Caco-2 (cell line): ENCODE measurements around the gene TMEM186. TPM values are rescaled to one million over a fixed set of nuclear protein-coding genes. Genes with fewer than 3 reads are reported as not detected.

Experiments used
- BruUV-seq: library from RNA; stranded (reverse); fragments of 400-500 nt; replicated peaks from 2 replicates; lab custom pipeline; 2021; lab: Mats Ljungman, UMichigan
- CTCF ChIA-PET: fragments of 300-600 bp; sonication (Branson Sonifier 250); formaldehyde crosslinking; loops from one replicate; lab custom pipeline; 2022; ENCODE audit warnings: antibody characterized with exemption; lab: Charles Lee
- POLR2A ChIA-PET: fragments of 300-600 bp; sonication (Branson Sonifier 250); formaldehyde crosslinking; loops from one replicate; lab custom pipeline; 2022; ENCODE audit warnings: antibody characterized with exemption; lab: Charles Lee
- DNase-seq, 2 experiments: peaks; one replicate each; pipeline versions ENCODE4 v3.0.0 to v3.0.0-alpha.2; 2020 to 2022
- H3K27me3 ChIP-seq: replicated peaks from 2 replicates; pipeline ENCODE4 v1.6.0; 2011; ENCODE audit warnings: low read length; ENCODE audit not compliant: control insufficient read depth, insufficient read depth
- H3K36me3 ChIP-seq: 2 replicates; pipeline ENCODE4 v1.5.1; 2011; ENCODE audit warnings: low read length; ENCODE audit not compliant: control insufficient read depth, insufficient read depth
- H3K4me1 ChIP-seq: fragments of 250-450 bp; sonication (Bioruptor Pico); 2 replicates; pipeline ENCODE4 v1.5.1; 2020; ENCODE audit warnings: mild to moderate bottlenecking
- H3K4me3 ChIP-seq: 2 replicates; pipeline ENCODE4 v1.5.1; 2011; ENCODE audit warnings: low read depth, mild to moderate bottlenecking, control low read depth, low read length
- H3K9me3 ChIP-seq: fragments of 250-450 bp; sonication (Bioruptor Pico); 2 replicates; pipeline ENCODE4 v1.5.1; 2020; ENCODE audit warnings: mild to moderate bottlenecking, moderate library complexity
- H3K27ac Mint-ChIP-seq: one replicate; pipeline ENCODE4 v1.8.0; 2022; ENCODE audit warnings: mixed read lengths; ENCODE audit not compliant: unreplicated experiment
- H3K27me3 Mint-ChIP-seq: one replicate; pipeline ENCODE4 v1.8.0; 2022; ENCODE audit warnings: mixed read lengths; ENCODE audit not compliant: insufficient read depth, unreplicated experiment
- H3K36me3 Mint-ChIP-seq: one replicate; pipeline ENCODE4 v1.8.0; 2022; ENCODE audit warnings: mild to moderate bottlenecking, mixed read lengths; ENCODE audit not compliant: insufficient read depth, unreplicated experiment
- H3K4me1 Mint-ChIP-seq: one replicate; pipeline ENCODE4 v1.8.0; 2022; ENCODE audit warnings: low read depth, mixed read lengths; ENCODE audit not compliant: unreplicated experiment
- H3K4me3 Mint-ChIP-seq: one replicate; pipeline ENCODE4 v1.8.0; 2022; ENCODE audit warnings: mild to moderate bottlenecking, moderate library complexity, mixed read lengths; ENCODE audit not compliant: unreplicated experiment
- H3K9me3 Mint-ChIP-seq: one replicate; pipeline ENCODE4 v1.8.0; 2022; ENCODE audit warnings: mixed read lengths; ENCODE audit not compliant: unreplicated experiment
- intact Hi-C: fragments of 100-400 bp; cut with micrococcal nuclease; formaldehyde crosslinking; loops from one replicate; pipeline ENCODE4 v1.10.0; 2022; ENCODE audit not compliant: unreplicated experiment
- total RNA-seq: library from RNA; stranded (reverse); gene quantifications from 2 replicates; pipeline ENCODE4 v1.2.3, GENCODE V29; 2022
- TF ChIP-seq, protein P1 (sequence below), 2 experiments: fragments of 200-600 bp in 1 of 2; IDR thresholded peaks; 1 replicate in 1 of 2; 2 replicates in 1 of 2; pipeline versions ENCODE4 v1.5.1 to v1.8.0; 2011 to 2022; ENCODE audit warnings: antibody characterized with exemption in 1 of 2, control low read depth in 1 of 2, inconsistent platforms in 1 of 2, low read depth in 1 of 2, low read length in 1 of 2, mild to moderate bottlenecking in 1 of 2, moderate library complexity in 1 of 2; ENCODE audit not compliant: insufficient read depth in 1 of 2, severe bottlenecking in 1 of 2, unreplicated experiment in 1 of 2

TMEM186 gene
- total RNA-seq, 1 experiment from 2014 or later: 11.9 TPM

DNA sequence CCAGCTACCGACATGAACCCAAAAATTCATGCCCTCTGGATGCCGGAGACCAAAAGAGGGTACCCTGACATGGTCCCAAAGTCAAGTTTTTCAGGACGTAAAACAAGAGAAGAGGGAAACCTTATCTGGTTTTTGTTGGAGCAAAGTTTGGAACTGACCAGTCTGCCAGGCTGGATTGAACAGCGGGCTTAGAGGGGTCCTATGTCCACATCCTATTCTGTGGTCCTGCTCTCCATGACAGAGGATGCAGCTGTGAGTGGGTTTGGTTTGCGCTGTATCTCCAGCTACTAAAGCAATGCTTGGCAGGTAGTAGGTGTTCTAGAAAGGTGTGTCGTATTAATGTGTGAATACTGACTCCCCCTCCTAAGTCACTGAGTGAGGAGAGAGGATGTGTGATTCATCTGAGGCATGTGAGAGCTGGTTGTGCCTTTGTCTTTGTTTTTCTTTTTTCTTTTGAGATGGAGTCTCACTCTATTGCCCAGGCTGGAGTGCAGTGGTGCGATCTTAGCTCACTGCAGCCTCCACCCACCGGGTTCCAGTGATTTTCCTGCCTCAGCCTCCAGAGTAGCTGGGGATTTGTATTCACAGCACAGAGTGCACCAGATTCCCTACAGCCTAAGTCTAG lies 31.2 kb upstream of the TMEM186 start:
- Histone ChIP-seq H3K36me3 (no peaks in the 10 kb centered on the region; the same call in none of the 2 replicates), H3K27me3 (no peaks in the 10 kb centered on the region), H3K4me3 (no peak overlapping the region), H3K9me3 (no peaks in the 10 kb centered on the region), H3K4me1 (no peaks in the 10 kb centered on the region)
- no peaks in the 10 kb centered on the region for H3K9me3 Mint-ChIP-seq
- no peaks in the 10 kb centered on the region for H3K27me3 Mint-ChIP-seq
- H3K27ac Mint-ChIP-seq: no peak overlapping the region
- intact Hi-C loops: no loop called here
- H3K4me3 Mint-ChIP-seq: no peak overlapping the region
- ChIA-PET CTCF (no interaction called here), POLR2A (no interaction called here)
- peaks cover 5% of the 10 kb centered on the region for H3K4me1 Mint-ChIP-seq
- no TSS peak for BruUV-seq
- no peak for DNase-seq
- TF ChIP-seq, protein P1, sequence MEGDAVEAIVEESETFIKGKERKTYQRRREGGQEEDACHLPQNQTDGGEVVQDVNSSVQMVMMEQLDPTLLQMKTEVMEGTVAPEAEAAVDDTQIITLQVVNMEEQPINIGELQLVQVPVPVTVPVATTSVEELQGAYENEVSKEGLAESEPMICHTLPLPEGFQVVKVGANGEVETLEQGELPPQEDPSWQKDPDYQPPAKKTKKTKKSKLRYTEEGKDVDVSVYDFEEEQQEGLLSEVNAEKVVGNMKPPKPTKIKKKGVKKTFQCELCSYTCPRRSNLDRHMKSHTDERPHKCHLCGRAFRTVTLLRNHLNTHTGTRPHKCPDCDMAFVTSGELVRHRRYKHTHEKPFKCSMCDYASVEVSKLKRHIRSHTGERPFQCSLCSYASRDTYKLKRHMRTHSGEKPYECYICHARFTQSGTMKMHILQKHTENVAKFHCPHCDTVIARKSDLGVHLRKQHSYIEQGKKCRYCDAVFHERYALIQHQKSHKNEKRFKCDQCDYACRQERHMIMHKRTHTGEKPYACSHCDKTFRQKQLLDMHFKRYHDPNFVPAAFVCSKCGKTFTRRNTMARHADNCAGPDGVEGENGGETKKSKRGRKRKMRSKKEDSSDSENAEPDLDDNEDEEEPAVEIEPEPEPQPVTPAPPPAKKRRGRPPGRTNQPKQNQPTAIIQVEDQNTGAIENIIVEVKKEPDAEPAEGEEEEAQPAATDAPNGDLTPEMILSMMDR (IDR thresholded peaks at IDR 0.05; ENCODE audit: insufficient read depth in 1 of 2, low read depth in 1 of 2, low read length in 1 of 2, severe bottlenecking in 1 of 2, unreplicated experiment in 1 of 2): no peak
- peaks cover 84% of the 10 kb centered on the region for H3K36me3 Mint-ChIP-seq

DNA sequence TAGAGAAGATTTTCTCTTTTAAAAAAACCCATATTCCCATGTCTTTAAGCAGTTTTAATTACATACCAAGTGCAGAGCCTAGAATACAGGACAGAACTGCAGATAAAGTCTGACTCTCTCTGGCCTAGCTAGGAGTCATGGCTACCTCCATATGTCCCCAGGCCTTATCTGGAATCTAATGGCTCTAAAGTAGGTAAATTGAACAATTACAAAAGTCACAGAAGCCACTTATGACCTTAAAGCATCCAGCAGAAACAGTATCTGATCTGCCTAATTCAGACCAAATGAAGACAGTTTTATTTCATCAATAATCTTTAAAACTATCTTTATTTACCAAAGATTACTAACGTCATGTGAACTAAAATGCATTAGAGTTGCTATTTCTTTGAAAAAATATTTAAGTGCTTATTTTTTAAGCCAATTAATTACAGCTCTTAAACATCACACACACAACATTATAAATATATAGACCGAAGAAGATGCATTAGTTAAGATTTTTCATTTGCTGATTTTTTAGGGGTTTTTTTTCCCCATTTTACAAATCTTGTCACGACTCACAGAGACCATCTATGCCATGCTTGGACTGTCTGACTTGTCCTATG lies 28.9 kb upstream of the TMEM186 start:
- no peaks in the 10 kb centered on the region for H3K9me3 Mint-ChIP-seq
- CTCF ChIA-PET: no interaction called here

DNA sequence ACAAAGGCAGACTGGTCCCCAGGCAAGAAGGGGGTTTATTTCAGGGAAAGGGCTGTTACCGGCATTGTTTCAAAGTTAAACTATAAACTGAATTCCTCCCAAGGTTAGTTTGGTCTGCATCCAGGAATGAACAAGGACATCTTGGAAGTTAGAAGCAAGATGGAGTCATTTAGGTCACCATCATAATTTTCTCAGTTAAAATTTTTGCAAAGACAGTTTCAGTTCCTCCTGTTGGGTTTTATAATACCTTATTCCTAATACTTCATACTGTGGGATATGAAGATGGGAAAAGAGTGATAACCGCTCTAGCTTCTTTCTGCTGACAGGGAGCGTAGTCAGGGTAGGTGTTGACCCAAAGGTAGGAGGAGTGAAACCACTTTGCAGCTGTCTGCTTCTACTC lies 25.0 kb upstream of the TMEM186 start:
- intact Hi-C loops: no loop called here
- DNase-seq: no peak
- ChIA-PET CTCF (interaction anchor here (1.2 kb wide), 1 partner anchor 46 kb away, joined by 3 read pairs; the partner anchor contains the start of gene CARHSP1), POLR2A (no interaction called here)
- Histone ChIP-seq H3K36me3 (no peaks in the 10 kb centered on the region), H3K27me3 (no peaks in the 10 kb centered on the region), H3K4me1 (no peaks in the 10 kb centered on the region), H3K9me3 (no peaks in the 10 kb centered on the region), H3K4me3 (no peak overlapping the region)
- Mint-ChIP-seq H3K27me3 (no peaks in the 10 kb centered on the region), H3K27ac (no peak overlapping the region), H3K4me1 (no peaks in the 10 kb centered on the region), H3K36me3 (peaks cover 81% of the 10 kb centered on the region), H3K4me3 (no peak overlapping the region), H3K9me3 (no peaks in the 10 kb centered on the region)
- BruUV-seq: no TSS peak
- TF ChIP-seq, protein P1 (IDR thresholded peaks at IDR 0.05; ENCODE audit: insufficient read depth in 1 of 2, low read depth in 1 of 2, low read length in 1 of 2, severe bottlenecking in 1 of 2, unreplicated experiment in 1 of 2): no peak

More for the DNA sequence above, 28.9 kb upstream of the TMEM186 start:
- H3K27me3 ChIP-seq: no peaks in the 10 kb centered on the region
- Mint-ChIP-seq H3K4me1 (no peaks in the 10 kb centered on the region), H3K27me3 (no peaks in the 10 kb centered on the region), H3K4me3 (no peak overlapping the region), H3K36me3 (peaks cover 84% of the 10 kb centered on the region), H3K27ac (no peak overlapping the region)
- TF ChIP-seq, protein P1 (IDR thresholded peaks at IDR 0.05; ENCODE audit: insufficient read depth in 1 of 2, low read depth in 1 of 2, low read length in 1 of 2, severe bottlenecking in 1 of 2, unreplicated experiment in 1 of 2): no peak
- POLR2A ChIA-PET: no interaction called here
- H3K4me3 ChIP-seq: no peak overlapping the region
- BruUV-seq: no TSS peak
- no peaks in the 10 kb centered on the region; the same call in none of the 2 replicates for H3K36me3 ChIP-seq
- H3K4me1 ChIP-seq: no peaks in the 10 kb centered on the region
- no peak for DNase-seq
- intact Hi-C loops: no loop called here
- H3K9me3 ChIP-seq: no peaks in the 10 kb centered on the region
